GM19099 (cell line): ENCODE data around the gene YPEL4.

Experiments
- POLR2A ChIP-seq: IDR thresholded peaks from 3 replicates; pipeline ENCODE4 v1.6.1; 2011; ENCODE audit warnings: low read depth; ENCODE audit not compliant: insufficient read length; ENCODE audit errors: extremely low read depth

The YPEL4 gene

DNA sequence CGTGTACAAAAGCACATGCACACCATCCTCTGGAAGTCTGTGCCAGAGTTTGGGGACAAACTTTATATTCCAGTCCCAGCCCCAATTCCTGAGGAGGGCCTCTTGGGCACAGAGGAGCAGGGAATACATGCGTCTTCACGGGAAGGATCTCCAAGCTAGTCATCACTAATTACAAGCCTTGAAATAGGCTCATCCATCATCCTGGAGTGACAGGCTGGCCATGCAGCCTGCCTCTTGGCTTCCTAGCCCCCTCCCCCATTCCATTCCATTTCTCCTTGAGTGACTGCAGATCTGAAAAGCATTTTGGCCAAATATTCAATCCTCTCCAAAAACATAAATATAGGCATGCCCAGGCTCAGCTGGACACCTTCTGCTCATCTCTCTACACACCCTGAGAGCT, 27.4 kb downstream of the YPEL4 start:
- TF ChIP-seq POLR2A = no peak

DNA sequence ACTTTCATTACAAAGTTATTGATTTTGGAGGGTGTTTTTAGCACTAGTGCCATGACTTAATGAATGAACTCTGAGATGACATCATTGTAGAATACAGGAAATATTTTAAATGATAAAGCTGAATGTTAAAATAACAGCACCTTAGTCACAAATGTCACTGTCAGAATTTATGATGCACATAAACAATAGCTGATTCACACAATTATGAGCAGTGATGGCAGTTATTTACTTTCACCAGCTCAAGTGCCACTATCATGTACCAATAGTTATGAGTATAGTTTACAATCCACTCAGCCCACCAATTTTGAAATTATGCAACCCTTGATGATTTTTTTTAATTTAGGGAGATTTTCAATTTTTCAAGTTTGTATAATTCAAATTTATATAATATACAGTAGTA, 29.2 kb downstream of the YPEL4 start:
- TF ChIP-seq POLR2A = no peak

GRCh38 chr11:57619331-57619730, 30.4 kb downstream of the YPEL4 start:
- no peak for TF ChIP-seq POLR2A

DNA sequence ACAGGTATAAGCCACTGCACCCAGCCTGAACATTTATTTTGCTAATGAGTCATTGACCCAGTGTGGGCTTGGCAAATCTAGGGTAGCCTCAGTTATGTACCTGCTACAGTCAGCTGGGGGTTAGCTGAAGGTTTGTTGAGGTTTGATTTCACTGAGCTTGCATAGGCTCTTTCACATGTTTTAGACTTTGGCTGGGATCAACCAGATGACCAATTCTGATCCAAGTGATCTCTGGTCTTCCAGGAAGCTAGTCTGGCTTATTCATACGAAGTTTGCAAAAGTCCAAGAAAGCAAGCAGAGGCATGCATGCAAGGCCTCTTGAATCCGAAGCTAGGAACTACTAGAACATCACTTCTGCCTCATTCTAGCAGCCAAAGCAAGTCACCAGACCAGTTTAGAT, 31.3 kb downstream of the YPEL4 start:
- no peak for TF ChIP-seq POLR2A

DNA sequence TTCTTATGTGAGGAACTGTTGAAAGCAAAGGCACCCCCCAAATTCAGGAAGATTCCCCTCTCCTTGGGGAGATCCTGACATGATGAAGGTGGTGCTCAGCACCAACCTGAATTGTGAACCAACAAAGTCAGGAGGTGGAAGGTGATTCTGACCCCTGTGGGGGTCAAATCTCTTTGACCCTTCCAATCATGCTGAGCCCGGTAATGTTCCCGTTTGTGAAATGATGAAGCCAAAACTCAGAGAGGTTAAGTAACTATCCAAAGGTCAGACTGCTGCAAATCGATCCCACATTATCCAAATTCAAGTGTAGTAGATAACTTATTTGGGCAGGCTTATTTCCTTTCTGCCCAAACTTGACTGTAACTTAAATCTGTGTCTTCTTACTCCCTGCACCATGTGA, 33.1 kb downstream of the YPEL4 start:
- TF ChIP-seq POLR2A = no peak

DNA sequence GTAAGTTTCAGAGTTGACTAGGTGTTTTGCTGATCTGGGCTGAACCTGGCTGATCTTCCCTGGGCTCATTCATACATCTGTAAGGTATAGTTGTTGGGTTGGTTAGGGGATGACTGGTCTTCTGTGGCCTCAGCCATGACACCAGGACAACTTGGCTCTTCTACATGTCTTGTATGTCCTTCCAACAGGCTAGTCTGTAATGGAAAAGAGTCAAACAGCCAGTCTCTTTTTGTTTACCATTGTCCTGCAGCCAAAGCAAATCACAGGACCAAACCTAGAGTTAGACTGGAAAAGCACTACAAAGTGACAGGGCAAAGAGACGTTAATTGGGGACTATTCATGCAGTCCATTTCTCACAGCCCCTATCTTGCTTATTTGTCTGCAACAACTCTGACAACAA, 34.4 kb downstream of the YPEL4 start:
- TF ChIP-seq POLR2A = no peak

DNA sequence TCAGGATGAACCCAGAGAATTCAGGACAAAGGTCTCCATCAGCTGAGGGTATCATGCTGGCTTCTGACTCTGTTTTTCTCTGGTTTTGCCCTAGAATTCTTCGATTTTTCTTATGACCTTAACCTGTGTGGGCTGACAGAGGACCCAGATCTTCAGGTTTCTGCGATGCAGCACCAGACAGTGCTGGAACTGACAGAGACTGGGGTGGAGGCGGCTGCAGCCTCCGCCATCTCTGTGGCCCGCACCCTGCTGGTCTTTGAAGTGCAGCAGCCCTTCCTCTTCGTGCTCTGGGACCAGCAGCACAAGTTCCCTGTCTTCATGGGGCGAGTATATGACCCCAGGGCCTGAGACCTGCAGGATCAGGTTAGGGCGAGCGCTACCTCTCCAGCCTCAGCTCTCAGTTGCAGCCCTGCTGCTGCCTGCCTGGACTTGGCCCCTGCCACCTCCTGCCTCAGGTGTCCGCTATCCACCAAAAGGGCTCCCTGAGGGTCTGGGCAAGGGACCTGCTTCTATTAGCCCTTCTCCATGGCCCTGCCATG, 35.4 kb downstream of the YPEL4 start:
- no peak for TF ChIP-seq POLR2A

- no peak for TF ChIP-seq POLR2A
Measured at GRCh38 chr11:57610170-57610569, 39.5 kb downstream of the YPEL4 start.

- no peak for TF ChIP-seq POLR2A
Measured at GRCh38 chr11:57605028-57605420, 44.7 kb downstream of the YPEL4 start.

DNA sequence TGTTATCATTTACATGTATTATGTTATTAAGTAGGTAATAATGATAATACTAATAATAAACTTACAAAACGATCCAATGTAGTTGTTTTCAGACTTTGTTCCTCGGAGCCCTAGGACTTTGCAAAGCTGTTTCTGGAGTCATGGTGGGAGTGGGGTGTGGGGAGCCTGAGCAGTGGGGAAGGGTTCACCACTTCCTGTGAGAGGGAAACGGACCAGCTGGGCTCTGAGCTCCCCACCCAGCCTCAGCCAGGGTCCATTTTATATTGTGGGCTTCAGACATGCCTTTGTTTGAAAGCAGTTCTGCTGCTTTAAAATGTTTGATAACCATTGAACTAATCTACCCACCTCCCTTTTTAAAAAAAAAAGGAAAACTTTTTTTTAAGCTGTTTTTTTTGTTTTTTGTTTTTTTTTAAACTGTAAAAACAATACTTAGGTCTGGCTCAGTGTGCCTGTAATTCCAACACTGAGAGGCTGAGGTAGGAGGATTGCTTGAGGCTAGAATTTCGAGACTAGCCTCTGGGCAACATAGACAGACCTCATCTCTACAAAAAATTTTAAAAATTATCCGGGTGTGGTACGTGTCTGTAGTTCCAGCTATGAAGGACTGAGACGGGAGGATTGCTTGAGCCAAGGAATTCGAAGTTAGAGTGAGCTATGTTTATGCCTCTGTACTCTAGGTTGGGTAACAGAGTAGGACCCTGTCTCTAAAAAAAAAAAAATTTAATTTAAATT, 45.2 kb downstream of the YPEL4 start:
- TF ChIP-seq POLR2A = no peak

GRCh38 chr11:57601297-57601696, 48.4 kb downstream of the YPEL4 start:
- TF ChIP-seq POLR2A = no peak

- no peak for TF ChIP-seq POLR2A
Measured at GRCh38 chr11:57599381-57599780, 50.3 kb downstream of the YPEL4 start.

DNA sequence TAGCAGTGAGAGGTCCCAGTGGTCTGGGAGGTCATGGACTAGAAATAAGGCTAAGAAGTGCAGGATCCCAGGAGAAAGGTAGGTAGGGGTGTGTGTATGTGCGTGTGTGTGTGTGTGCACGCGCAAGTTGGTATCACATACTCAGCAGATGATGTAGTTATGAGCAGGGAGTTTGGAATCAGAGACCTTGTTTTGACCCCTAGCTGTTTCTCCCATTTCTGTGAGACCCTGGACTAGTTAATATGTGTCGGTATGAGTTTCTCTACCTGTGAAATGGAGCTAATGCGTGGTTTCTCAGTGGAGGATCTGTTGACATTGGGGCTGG, 50.9 kb downstream of the YPEL4 start:
- no peak for TF ChIP-seq POLR2A

DNA sequence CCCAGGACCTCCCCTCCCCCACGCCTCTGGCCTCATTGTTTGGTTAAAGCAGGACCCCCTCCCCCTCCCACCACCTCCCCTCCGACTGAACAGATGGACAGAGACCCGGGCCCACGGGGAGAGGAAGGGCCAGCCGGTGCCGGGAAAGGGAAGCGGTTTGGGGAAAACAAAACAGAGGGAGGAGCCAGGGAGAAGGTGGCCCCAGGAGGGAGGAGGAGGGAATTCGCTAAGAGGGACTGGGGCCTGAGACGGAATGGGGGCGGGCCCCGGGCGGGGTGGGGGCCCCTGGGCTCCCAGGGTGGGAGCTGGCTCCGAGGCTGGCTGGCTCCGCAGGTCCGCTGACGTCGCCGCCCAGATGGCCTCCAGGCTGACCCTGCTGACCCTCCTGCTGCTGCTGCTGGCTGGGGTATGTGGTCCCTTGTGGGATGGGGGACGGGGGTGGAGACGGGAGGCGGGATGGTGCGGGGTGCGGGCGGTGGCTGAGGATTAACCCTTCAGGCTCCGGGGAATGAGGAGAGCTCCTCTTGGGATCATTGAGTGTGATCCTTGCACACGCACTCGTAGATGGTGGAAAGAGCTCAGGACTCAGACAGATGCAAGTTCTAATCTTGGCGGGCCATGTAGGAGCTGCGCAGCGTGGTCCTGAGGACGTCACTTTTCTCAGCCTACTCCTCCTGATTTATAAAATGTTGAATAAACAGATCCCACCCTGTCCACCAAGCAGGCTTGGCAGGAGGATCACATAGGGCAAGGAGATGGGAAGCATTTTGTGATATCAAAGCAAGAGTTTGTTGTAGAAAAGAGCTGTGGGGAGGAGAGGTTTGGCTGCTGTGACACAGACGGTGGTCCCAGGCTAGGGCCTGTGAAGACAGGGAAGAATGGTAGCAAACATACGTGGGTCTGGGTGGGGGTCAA, 51.5 kb downstream of the YPEL4 start:
- no peak for TF ChIP-seq POLR2A

GRCh38 chr11:57597461-57597915, 52.2 kb downstream of the YPEL4 start, which contains the start of gene SERPING1:
TSS of gene SERPING1 (plus strand) at chr11:57597685. CDS start at chr11:57598271, 586 bp downstream.
- TF ChIP-seq POLR2A = no peak
